PFSK-1 (cell line): ENCODE results near the gene VPS45.

Experiments used
- FOXP2 ChIP-seq: optimal IDR thresholded peaks from 2 replicates; pipeline ENCODE3; 2011; ENCODE audit warnings: borderline replicate concordance, control low read depth, inconsistent platforms; ENCODE audit not compliant: insufficient read depth; ENCODE audit errors: extremely low read length, extremely low read depth
- POLR2AphosphoS5 ChIP-seq: IDR thresholded peaks from 2 replicates; pipeline ENCODE4 v1.6.1; 2012; ENCODE audit warnings: low read depth, mild to moderate bottlenecking, control low read depth, low read length, moderate library complexity
- SIN3A ChIP-seq: IDR thresholded peaks from 2 replicates; pipeline ENCODE4 v1.6.1; 2012; ENCODE audit warnings: mild to moderate bottlenecking, low read length, moderate library complexity, borderline replicate concordance; ENCODE audit not compliant: insufficient read depth
- TAF1 ChIP-seq: IDR thresholded peaks from 2 replicates; pipeline ENCODE4 v1.6.1; 2012; ENCODE audit warnings: low read length, control low read depth, borderline replicate concordance; ENCODE audit not compliant: insufficient read depth
- TF ChIP-seq, protein P1 (sequence below), 2 experiments: IDR thresholded peaks; 2 replicates each; pipeline versions ENCODE4 v1.6.1 to v1.8.0; 2011 to 2012; ENCODE audit warnings: low read depth in 2 of 2, low read length in 2 of 2, control low read depth in 1 of 2, inconsistent platforms in 1 of 2, mild to moderate bottlenecking in 1 of 2, moderate library complexity in 1 of 2; ENCODE audit not compliant: insufficient read depth in 1 of 2

VPS45 gene

GRCh38 chr1:150186789-150187559, 119.4 kb downstream of the VPS45 start:
- TF ChIP-seq FOXP2 (no peak), TAF1 (no peak), SIN3A (no peak), POLR2AphosphoS5 (no peak)
- TF ChIP-seq, protein P1, sequence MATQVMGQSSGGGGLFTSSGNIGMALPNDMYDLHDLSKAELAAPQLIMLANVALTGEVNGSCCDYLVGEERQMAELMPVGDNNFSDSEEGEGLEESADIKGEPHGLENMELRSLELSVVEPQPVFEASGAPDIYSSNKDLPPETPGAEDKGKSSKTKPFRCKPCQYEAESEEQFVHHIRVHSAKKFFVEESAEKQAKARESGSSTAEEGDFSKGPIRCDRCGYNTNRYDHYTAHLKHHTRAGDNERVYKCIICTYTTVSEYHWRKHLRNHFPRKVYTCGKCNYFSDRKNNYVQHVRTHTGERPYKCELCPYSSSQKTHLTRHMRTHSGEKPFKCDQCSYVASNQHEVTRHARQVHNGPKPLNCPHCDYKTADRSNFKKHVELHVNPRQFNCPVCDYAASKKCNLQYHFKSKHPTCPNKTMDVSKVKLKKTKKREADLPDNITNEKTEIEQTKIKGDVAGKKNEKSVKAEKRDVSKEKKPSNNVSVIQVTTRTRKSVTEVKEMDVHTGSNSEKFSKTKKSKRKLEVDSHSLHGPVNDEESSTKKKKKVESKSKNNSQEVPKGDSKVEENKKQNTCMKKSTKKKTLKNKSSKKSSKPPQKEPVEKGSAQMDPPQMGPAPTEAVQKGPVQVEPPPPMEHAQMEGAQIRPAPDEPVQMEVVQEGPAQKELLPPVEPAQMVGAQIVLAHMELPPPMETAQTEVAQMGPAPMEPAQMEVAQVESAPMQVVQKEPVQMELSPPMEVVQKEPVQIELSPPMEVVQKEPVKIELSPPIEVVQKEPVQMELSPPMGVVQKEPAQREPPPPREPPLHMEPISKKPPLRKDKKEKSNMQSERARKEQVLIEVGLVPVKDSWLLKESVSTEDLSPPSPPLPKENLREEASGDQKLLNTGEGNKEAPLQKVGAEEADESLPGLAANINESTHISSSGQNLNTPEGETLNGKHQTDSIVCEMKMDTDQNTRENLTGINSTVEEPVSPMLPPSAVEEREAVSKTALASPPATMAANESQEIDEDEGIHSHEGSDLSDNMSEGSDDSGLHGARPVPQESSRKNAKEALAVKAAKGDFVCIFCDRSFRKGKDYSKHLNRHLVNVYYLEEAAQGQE (IDR thresholded peaks at IDR 0.05; ENCODE audit: insufficient read depth in 1 of 2, low read depth in 2 of 2, low read length in 2 of 2): no peak

DNA sequence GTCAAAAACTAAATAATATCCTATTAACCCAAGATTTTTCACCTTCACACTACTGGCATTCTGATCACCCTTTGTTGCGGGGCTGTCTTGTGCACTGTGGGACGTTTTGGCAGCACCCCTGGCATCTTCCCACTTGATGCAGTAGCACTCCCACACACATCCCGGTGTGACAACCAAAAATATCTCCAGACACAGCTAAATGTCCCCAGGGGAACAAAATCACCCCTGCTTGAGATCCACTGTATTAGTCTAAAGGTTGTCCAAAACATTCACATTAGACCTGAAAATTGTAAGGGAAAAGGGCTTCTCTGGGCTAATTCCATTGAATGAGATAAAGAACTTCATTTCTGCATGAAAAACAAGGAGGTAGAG, 120.0 kb downstream of the VPS45 start:
- TF ChIP-seq SIN3A (no peak), POLR2AphosphoS5 (no peak), FOXP2 (no peak), TAF1 (no peak)
- TF ChIP-seq, protein P1 (IDR thresholded peaks at IDR 0.05; ENCODE audit: insufficient read depth in 1 of 2, low read depth in 2 of 2, low read length in 2 of 2): no peak

DNA sequence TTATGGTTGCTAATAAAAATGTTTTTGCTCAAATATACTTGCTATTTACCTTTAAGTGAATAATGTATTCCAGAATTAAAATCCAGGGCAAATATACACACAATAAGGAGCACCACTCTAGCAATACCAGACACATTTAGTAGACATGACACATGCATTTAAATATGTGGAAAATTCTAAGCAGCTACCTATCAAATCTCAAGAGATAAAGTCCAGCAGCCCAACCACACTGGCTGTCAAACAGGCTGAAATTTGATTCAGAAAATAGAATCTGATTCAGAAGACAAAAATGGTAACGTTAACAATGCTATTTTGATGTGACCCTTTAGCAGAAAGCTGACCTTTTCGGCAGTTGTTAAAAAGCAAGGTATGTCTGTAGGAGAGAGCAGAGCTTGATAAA, 124.4 kb downstream of the VPS45 start:
- TF ChIP-seq, protein P1 (IDR thresholded peaks at IDR 0.05; ENCODE audit: insufficient read depth in 1 of 2, low read depth in 2 of 2, low read length in 2 of 2): no peak

DNA sequence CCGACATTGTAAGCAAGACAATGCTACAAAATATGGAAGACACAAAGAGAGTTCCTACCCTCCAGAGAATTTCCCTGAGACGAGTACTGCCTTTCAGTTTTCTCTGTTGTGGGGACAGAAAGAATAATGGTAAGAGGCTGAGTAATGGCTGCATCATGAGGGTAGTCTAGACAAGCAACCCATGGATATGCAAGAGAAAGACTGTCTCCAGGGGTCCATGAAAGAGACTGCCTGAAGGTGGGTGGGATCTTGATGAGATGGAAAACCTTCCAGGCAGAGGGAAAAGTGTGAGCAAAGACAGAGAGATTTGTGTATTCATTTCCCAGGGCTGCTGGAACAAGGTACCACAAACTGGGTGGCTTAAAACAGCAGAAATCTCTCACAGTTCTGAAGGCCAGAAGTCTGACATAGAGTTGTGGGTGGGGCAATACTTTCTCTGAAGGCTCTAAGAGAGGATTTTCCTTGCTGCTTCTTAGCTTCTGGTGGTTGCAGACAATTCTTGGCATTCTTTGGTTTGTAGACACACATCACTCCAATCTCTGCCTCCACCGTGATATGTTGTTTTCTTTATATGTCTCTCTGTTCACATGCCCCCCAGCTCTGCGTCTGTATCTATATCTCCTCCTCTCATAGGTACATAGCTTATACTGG, 126.9 kb downstream of the VPS45 start:
- TF ChIP-seq FOXP2: no peak
- TF ChIP-seq, protein P1 (IDR thresholded peaks at IDR 0.05; ENCODE audit: insufficient read depth in 1 of 2, low read depth in 2 of 2, low read length in 2 of 2): no peak
